ENCODE measurements around the gene CCDC82. TPM values are rescaled to one million over a fixed set of nuclear protein-coding genes. Genes with fewer than 3 reads are reported as not detected.

The CCDC82 gene
- polyA plus RNA-seq, 2 of the 4 experiments (the other 2 are of a cell fraction): 17.6 to 27.6 TPM

- TF ChIP-seq GATA3 (IDR thresholded peaks at IDR 0.05; ENCODE audit: borderline replicate concordance) (no peak), ELK1 (IDR thresholded peaks at IDR 0.05; ENCODE audit: low read depth, low read length) (no peak), ATOH8 (CRISPR knock-in tag; IDR thresholded peaks at IDR 0.05; ENCODE audit: low read depth) (no peak), RNF2 (IDR thresholded peaks at IDR 0.05; ENCODE audit: borderline replicate concordance, low read depth) (no peak), MYC (IDR thresholded peaks at IDR 0.05; ENCODE audit: borderline replicate concordance, low read length) (no peak), RAD21 (conservative IDR thresholded peaks at IDR 0.05 in 1 of 2, IDR thresholded peaks at IDR 0.05 in 1 of 2) (no peak), MAX (IDR thresholded peaks at IDR 0.05) (no peak), KDM5A (IDR thresholded peaks at IDR 0.05) (no peak), NFE2L2 (conservative IDR thresholded peaks at IDR 0.05; ENCODE audit: low read length) (no peak), EHMT2 (IDR thresholded peaks at IDR 0.05; ENCODE audit: low read depth) (no peak), EP300 (IDR thresholded peaks at IDR 0.05) (no peak), EHF (CRISPR knock-in tag; IDR thresholded peaks at IDR 0.05) (no peak), JUNB (IDR thresholded peaks at IDR 0.05) (no peak), SMC3 (IDR thresholded peaks at IDR 0.05) (no peak), SREBF2 (IDR thresholded peaks at IDR 0.05) (no peak)
- TF ChIP-seq, protein P1, sequence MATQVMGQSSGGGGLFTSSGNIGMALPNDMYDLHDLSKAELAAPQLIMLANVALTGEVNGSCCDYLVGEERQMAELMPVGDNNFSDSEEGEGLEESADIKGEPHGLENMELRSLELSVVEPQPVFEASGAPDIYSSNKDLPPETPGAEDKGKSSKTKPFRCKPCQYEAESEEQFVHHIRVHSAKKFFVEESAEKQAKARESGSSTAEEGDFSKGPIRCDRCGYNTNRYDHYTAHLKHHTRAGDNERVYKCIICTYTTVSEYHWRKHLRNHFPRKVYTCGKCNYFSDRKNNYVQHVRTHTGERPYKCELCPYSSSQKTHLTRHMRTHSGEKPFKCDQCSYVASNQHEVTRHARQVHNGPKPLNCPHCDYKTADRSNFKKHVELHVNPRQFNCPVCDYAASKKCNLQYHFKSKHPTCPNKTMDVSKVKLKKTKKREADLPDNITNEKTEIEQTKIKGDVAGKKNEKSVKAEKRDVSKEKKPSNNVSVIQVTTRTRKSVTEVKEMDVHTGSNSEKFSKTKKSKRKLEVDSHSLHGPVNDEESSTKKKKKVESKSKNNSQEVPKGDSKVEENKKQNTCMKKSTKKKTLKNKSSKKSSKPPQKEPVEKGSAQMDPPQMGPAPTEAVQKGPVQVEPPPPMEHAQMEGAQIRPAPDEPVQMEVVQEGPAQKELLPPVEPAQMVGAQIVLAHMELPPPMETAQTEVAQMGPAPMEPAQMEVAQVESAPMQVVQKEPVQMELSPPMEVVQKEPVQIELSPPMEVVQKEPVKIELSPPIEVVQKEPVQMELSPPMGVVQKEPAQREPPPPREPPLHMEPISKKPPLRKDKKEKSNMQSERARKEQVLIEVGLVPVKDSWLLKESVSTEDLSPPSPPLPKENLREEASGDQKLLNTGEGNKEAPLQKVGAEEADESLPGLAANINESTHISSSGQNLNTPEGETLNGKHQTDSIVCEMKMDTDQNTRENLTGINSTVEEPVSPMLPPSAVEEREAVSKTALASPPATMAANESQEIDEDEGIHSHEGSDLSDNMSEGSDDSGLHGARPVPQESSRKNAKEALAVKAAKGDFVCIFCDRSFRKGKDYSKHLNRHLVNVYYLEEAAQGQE (IDR thresholded peaks at IDR 0.05): no peak
- TF ChIP-seq, protein P2, sequence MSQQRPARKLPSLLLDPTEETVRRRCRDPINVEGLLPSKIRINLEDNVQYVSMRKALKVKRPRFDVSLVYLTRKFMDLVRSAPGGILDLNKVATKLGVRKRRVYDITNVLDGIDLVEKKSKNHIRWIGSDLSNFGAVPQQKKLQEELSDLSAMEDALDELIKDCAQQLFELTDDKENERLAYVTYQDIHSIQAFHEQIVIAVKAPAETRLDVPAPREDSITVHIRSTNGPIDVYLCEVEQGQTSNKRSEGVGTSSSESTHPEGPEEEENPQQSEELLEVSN (IDR thresholded peaks at IDR 0.05; ENCODE audit: borderline replicate concordance, low read depth): no peak
- TF ChIP-seq, protein P3, sequence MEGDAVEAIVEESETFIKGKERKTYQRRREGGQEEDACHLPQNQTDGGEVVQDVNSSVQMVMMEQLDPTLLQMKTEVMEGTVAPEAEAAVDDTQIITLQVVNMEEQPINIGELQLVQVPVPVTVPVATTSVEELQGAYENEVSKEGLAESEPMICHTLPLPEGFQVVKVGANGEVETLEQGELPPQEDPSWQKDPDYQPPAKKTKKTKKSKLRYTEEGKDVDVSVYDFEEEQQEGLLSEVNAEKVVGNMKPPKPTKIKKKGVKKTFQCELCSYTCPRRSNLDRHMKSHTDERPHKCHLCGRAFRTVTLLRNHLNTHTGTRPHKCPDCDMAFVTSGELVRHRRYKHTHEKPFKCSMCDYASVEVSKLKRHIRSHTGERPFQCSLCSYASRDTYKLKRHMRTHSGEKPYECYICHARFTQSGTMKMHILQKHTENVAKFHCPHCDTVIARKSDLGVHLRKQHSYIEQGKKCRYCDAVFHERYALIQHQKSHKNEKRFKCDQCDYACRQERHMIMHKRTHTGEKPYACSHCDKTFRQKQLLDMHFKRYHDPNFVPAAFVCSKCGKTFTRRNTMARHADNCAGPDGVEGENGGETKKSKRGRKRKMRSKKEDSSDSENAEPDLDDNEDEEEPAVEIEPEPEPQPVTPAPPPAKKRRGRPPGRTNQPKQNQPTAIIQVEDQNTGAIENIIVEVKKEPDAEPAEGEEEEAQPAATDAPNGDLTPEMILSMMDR (IDR thresholded peaks at IDR 0.05): no peak
- TF ChIP-seq, protein P4, sequence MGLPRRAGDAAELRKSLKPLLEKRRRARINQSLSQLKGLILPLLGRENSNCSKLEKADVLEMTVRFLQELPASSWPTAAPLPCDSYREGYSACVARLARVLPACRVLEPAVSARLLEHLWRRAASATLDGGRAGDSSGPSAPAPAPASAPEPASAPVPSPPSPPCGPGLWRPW (IDR thresholded peaks at IDR 0.05): no peak
- ChIA-PET CTCF (interaction anchor here (1.3 to 4.0 kb wide), 2 partner anchors 10 to 497 kb away, joined by 4 to 15 read pairs; partner anchors contain the start of gene MAML2), POLR2A (no interaction called here)
- no peak overlapping the region for H3K4me2 ChIP-seq
- H3K27ac ChIP-seq: no peak overlapping the region
- peaks cover 44% of the 10 kb centered on the region for H3K4me1 ChIP-seq
- no peaks in the 10 kb centered on the region for H3K9me3 ChIP-seq
- FAIRE-seq (no peak), DNase-seq (ENCODE audit: low read depth in 1 of 2, low spot score in 1 of 2) (no peak), ATAC-seq (no peak)
- H3K4me3 ChIP-seq: no peak overlapping the region
- 85% methylated on average over 4 of the region's 4 CpGs for WGBS (ENCODE audit: missing lambda C conversion rate)
Observed at GRCh38 chr11:96333191-96333719, 56.5 kb downstream of the CCDC82 start.

All from A549 (cell line).